GM10266 (cell line): Measurements from ENCODE around the gene KIDINS220.

Experiments
- DNase-seq: peaks from one replicate; pipeline ENCODE4 v3.0.0; 2012; ENCODE audit errors: extremely low spot score
- CTCF ChIP-seq: IDR thresholded peaks from 2 replicates; pipeline ENCODE4 v1.5.1; 2012; ENCODE audit warnings: mild to moderate bottlenecking, low read depth; ENCODE audit not compliant: control insufficient read depth, insufficient read depth; ENCODE audit errors: missing control alignments

Gene KIDINS220

GRCh38 chr2:8853426-8853825, 16.0 kb upstream of the KIDINS220 start:
- TF ChIP-seq CTCF, result no peak

GRCh38 chr2:8851811-8852560, 14.6 kb upstream of the KIDINS220 start:
- DNase-seq, result no peak
- TF ChIP-seq CTCF, result no peak

More at GRCh38 chr2:8853426-8853825, 16.0 kb upstream of the KIDINS220 start:
- no peak for DNase-seq

GRCh38 chr2:8850845-8851487, 13.6 kb upstream of the KIDINS220 start:
- no peak for DNase-seq
- TF ChIP-seq CTCF, result no peak

- TF ChIP-seq CTCF, result no peak
- DNase-seq, result no peak
Observed at GRCh38 chr2:8849327-8849726, 11.9 kb upstream of the KIDINS220 start.

- TF ChIP-seq CTCF, result no peak
- DNase-seq, result no peak
Observed at GRCh38 chr2:8848328-8849100, 11.1 kb upstream of the KIDINS220 start.

- TF ChIP-seq CTCF, result no peak
- DNase-seq, result no peak
Observed at GRCh38 chr2:8847400-8847799, 10.0 kb upstream of the KIDINS220 start.

- DNase-seq, result no peak
- no peak for TF ChIP-seq CTCF
Observed at GRCh38 chr2:8841932-8842331, 4.5 kb upstream of the KIDINS220 start.
